Stimulated activated CD8-positive, alpha-beta memory T cell treated with anti-CD3 and anti-CD28 coated beads, Interleukin-12 subunit alpha, Interleukin-12 subunit beta, amount 100 ng/mL, for 24 hours (primary cell): ENCODE data around the gene USP4.
A peak's percentile ranks its signal among the peaks of the same experiment; 100 is the strongest.

ENCODE experiments used
- DNase-seq: peaks from one replicate; pipeline ENCODE4 v3.0.0-alpha.2; 2020; ENCODE audit errors: extremely low read depth

USP4 gene

DNA sequence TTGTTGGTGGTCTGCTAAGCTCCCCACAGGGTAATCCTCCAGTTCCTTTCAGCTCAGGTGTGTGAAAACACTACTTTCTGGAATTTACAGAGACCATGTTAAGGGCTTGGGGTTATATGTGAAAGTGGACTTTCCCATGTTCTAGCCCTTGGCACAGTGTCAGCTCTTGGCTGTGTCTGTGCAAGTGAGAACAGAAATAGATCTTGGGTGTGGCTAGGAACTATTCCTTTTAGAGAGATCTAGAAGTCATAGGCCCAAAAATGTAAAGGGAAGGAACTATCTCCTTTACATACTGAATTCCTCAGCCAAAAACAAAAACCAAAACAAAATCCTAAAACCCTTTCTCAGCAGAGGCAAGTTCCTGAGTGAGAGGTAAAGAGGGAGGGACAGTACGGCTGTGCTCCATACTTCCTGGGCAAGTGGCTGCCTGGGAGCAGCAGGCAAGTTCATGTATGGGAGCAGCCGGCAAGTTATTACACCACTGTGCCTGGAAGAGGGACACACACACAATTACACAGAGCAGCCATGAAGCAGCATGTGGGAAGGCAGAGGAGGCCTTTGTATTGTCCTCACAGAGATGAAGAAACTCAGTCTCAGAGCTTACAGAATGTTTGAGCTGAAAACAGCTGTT is 43.0 kb downstream of the USP4 start:
- DNase-seq = no peak

DNA sequence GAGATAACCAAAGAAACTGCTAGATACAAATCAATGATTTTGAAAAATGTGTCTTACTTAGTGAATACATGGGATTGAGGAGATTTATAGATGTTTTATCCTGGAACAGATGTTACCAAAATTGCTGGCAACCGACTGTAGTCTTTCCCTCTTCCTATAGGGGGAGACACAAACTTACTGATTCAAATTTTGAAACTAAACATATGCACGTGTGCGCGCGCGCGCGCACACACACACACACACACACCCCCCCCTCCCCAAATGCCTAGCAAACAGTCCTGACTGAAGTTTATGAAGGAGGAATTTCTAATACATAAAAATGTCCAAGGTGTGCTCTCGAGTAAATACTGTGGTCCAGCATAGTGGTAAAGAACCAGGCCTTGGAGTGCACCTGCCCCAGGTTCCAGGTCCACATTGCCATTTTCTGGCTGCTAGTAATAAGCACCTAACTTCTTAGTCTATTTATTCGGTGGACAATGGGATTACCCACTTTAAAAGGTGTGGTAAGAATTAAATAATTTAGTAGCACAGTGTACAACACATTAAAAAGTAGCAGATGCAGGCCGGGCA is 44.3 kb downstream of the USP4 start:
- no peak for DNase-seq

DNA sequence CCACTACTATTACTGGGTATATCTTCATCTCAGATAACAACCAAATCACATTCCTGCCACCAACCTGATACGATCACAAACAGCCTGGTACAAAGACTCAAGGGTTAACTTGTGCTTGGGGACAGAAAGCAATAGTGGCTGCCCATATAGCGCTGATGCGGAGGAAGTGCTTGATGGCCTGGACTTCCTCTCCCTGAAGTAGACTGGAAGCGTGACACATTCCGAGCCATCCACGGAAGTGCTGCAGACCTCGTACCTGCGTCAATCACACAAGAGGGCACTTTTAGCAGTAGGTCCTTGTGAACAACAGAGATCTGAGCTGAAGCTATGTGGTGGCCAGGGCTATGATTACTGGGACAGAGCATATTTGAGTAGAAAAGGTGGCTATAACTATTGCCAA is 45.5 kb downstream of the USP4 start:
- no peak for DNase-seq

DNA sequence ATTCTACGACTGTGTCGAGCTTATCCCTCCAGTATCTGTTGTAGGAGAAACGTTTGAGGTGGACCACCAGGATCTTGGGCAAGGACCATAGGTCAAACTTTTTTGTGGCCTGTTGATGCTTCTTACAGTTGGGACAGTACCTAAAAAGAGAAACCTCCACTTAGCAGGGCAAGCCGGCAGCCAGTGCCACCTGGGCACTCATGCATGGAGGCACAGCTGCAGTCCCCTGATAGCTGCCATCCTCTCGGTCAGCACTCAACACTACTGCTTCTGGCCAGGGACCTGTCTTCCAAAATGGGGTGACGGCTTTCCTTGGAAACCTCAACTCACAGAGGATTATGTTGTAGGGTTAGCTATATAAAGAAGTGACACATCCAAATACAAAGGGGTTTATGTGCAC is 55.9 kb downstream of the USP4 start:
- DNase-seq = no peak

GRCh38 chr3:49279376-49279775 is 60.5 kb downstream of the USP4 start:
- DNase-seq = no peak

- no peak for DNase-seq
Measured at GRCh38 chr3:49278548-49278947, 61.3 kb downstream of the USP4 start.

DNA sequence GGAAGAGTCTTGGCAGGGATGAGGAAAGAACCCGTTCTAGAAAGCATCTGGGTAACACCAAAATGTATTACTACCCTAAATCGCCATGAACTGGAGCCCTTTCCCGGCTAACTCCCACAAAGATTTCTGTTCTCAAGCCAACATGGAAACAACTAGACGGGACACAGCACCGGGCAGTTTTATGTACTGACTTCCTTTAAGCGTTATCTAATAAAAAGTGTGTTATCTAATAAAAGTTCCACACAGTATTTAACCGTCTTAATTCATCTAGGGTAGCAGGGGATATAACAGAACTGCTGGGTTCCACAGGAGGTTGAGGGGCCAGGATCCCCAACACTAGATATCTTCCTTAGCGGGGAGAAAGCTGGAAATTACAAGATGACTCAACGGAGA is 62.5 kb downstream of the USP4 start:
- no peak for DNase-seq

DNA sequence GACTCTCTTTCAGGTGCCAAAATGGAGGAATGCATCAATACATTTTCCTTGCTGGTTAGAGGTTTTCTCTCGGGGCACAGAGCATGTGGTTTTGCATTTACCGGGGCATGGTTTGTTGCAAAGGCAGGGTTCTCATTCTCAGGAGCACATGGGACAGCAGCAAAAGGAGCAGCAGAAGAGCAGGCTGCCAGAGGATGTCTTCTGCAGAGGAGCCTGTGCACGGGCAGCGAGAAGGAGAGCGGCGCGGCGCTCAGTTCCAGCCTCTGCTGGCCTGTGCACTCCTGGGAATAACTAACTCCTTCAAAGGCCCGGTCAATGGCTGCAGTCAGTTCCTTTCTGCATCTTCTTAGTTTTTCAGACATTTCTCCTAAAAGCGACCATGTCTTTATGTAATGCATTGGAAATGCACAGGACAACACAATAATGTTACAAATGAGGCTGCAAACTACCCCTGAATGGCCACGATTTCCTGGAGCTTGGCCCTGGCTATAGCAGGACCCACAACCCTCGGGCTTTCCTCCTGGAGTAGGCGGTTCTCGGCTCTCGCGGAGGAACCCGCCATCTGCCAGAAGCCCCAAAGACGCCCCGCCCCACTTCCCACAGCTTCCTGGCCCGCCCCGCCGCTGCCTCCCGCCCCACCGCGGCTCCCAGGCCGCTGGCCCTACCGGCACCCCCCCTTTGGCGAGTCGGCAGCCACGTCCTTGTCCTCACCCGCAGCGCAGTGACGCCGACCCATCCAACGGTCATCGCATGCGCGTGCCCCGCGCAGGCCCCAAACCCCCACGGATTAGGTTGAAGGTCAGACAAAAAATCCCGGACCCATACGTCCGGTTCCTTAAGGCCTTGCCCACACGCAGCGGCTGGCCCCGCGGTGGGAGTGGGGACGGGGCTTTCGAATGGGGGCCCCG is 63.1 kb downstream of the USP4 start, which contains the start of gene C3orf62:
TSS of gene C3orf62 (minus strand) at position 758 of the 908 bp plus-strand sequence. CDS start at position 398, 360 bp downstream.
- peak; percentile 36 for DNase-seq

GRCh38 chr3:49273825-49274532 is 65.9 kb downstream of the USP4 start:
- no peak for DNase-seq

GRCh38 chr3:49271047-49271446 is 68.8 kb downstream of the USP4 start:
- DNase-seq = no peak

DNA sequence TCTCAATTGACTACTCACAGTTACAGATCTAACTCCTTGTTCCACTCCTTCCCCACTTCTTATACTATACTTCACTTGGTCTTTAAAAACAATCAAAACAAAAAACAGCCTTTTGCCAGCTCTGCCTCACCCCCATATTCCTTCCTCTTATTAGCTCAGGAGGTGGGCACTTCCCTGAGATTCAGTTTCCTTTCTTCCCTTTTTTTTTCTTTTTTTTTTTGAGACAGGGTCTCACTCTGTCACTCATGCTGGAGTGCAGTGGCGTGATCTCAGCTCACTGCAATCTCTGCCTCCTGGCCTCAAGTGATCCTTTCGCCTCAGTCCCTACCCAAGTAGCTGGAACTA is 69.7 kb downstream of the USP4 start:
- DNase-seq = no peak

DNA sequence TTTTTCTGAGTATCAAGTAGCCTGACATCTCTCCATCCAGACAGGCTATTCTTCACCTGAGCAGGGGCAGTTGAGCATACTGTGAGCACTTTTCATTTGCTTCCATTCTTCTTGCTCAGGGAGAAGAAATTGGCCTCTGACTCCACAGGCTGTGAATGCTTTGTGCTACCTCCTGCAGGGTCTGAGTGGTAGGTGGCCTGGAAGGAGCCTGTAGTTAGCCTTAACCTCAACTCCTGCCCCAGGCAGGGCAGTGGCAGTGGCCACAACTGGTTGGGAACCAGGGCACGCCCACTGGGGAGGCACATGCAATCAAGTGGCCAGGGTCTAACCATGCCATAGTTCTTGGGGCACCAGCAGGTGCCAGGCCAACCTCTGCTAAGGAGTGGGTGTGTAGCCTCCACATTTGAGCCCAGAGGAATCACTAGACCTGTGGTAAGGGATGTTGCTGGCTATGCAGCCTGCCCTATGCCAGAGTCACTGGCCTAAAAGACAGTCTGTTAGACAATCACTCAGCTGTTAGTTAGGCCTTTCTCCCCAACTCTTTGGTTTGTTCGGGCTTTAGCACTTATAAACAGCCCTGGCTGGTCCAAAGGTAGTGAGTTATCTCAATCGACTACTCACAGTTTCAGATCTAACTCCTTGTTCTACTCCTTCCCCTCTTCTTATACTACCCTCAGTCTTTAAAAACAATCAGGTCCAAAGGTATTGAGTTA is 70.3 kb downstream of the USP4 start:
- DNase-seq = no peak

- DNase-seq = no peak
Measured at GRCh38 chr3:49266410-49267095, 73.3 kb downstream of the USP4 start.

- no peak for DNase-seq
Measured at GRCh38 chr3:49265661-49266386, 74.0 kb downstream of the USP4 start.

- no peak for DNase-seq
Measured at GRCh38 chr3:49263159-49263889, 76.5 kb downstream of the USP4 start.

DNA sequence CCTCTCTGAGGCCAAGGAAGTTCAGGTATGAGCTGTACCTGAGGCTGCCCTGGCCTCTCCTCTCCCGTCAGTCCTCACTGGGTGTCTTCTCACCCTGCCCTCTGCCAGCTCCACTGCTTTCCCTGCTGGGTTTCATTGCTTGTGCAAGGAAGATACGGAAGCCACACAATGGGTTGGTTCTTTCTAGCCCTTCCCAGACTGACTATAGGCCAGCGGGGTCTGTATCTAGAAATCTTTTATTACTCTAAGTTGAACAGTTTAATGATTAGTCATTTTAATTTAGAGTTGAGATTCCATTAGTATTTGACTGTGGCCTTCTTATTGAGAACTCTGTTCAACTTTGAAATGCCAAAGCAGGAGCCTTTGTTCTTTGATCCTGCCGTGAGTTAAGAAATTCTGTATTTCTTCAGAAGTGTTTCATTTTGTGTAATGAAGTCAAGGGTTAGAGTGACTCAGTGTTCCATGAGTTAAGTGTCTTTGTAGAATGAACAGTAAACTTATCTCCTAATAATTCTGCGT is 79.0 kb downstream of the USP4 start:
- no peak for DNase-seq

DNA sequence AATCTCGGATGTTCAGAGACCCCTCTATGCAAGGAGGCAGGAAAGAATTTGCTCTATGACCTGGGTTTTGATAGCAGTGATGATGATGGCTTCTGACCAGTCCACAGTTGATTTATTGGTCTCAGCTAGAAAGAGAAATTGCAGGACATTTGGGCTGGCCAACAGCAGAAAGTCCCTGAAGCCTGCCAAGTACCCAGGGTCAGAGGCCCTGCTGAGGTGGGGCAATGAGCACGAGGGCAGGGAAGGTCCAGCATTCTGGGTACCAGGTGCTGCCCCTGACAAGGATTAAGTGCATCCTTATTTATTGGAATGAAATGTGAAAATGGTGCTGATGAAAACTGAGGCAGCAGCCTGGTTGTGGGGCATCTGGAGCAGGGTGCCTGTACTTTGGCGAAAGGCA is 82.7 kb downstream of the USP4 start:
- DNase-seq = no peak

DNA sequence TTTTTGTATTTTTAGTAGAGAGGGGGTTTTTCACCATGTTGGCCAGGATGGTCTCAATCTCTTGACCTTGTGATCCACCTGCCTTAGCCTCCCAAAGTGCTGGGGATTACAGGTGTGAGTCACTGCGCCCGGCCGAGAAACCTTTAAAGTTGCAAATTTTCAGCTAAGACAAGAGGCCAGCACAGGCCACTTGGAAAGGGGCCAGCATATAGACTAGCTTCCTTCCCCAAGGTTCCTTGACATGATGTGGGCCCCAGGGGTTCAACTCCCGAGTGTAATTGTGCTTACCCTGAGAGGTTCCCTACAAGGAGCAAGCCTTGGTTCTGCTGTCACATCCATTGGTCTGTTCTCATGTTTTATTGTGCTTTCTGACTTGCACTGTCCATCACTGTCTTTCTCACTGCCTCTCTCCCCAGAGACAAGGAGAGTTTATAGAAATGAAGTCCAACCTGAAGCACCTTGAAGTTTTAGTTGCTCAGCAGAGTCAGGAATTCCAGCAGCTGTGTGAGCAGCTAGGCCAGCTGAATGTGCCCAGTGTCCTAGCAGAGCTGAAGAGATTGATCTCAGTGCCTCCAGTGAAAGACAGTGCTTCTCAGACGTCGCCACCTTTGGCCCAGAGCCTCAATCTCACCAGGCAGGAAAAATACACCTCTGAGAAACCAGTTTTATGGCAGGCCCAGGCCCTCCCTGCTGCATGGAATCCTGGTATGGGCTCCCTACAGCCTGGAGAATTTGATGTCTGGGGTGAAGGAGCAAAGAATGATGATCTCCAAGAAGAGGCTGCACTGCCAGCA is 83.9 kb downstream of the USP4 start:
- DNase-seq = no peak

DNA sequence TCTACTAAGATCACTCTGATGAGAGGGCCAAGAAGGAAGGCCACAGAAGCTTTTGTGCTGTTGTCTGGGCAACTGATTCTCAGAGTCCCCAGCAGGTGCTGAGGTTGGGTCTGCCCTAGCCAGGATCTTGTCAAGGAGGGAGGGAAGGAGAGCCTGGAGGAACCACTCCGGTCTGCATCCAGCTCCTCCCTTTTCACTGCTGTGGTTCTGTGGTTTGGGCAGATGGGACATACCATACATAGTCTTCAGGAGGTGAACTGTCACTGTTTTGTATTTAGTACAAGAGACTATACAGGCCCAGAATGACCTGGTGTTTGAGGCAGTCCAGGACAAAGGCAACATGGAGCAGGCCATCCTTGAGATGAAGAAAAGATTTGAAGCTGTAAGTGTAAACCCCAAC is 84.7 kb downstream of the USP4 start:
- no peak for DNase-seq
